HCT116 (cell line): ENCODE results near the gene LRP1B. TPM values are rescaled to one million over a fixed set of nuclear protein-coding genes. Genes with fewer than 3 reads are reported as not detected.

Experiments
- ATAC-seq: fragments of 200-7000 bp; cut with Tn5 transposase; 2 replicates; pipeline ENCODE4 v1.9.1; 2020; ENCODE audit warnings: mild to moderate bottlenecking, moderate library complexity
- BruUV-seq: library from RNA; stranded (reverse); fragments of 400-500 nt; replicated peaks from 2 replicates; lab custom pipeline; 2021; lab: Mats Ljungman, UMichigan
- CTCF ChIA-PET: fragments of 300-600 bp; sonication (Branson Sonifier 250); formaldehyde crosslinking; loops from one replicate; lab custom pipeline; 2021; ENCODE audit warnings: antibody characterized with exemption; lab: Charles Lee
- POLR2A ChIA-PET: fragments of 300-600, 350-600 bp; sonication (Branson Sonifier 250); formaldehyde crosslinking; loops from one replicate; lab custom pipeline; 2021; ENCODE audit warnings: antibody characterized with exemption; lab: Charles Lee
- RAD21 ChIA-PET, 2 experiments: fragments of 300-600 bp; sonication (Branson Sonifier 250); formaldehyde crosslinking; loops; one replicate each; lab custom pipeline; 2023; ENCODE audit warnings: low total read pairs in 2 of 2; ENCODE audit not compliant: uncharacterized antibody in 2 of 2, unreplicated experiment in 2 of 2, low non-redundant PET in 1 of 2; lab: Charles Lee
- DNase-seq: peaks from one replicate; pipeline ENCODE4 v3.0.0-alpha.2; 2010; ENCODE audit warnings: low read depth, low spot score
- H2AFZ ChIP-seq: fragments of 200-600 bp; shearing (Covaris generic), sonication (generic); 2 replicates; pipeline ENCODE4 v1.6.1; 2017; ENCODE audit warnings: low read depth, mixed run types, mixed read lengths, antibody characterized with exemption, low read length; ENCODE audit not compliant: poor library complexity, severe bottlenecking
- H3K27ac ChIP-seq: 2 replicates; pipeline ENCODE4 v1.5.1; 2012; ENCODE audit warnings: low read depth, low read length
- H3K27me3 ChIP-seq: fragments of 200-600 bp; sonication (generic); 2 replicates; pipeline ENCODE4 v1.6.1; 2016; ENCODE audit warnings: mixed run types, low read length, mixed read lengths; ENCODE audit not compliant: insufficient read depth
- H3K36me3 ChIP-seq, 2 experiments: fragments of 200-500 bp in 1 of 2; fragments of 200-600 bp in 1 of 2; sonication (Bioruptor generic) in 1 of 2; sonication (generic) in 1 of 2; 2 replicates each; pipeline versions ENCODE4 v1.5.1 to v1.6.1; 2014 to 2016; ENCODE audit warnings: low read length in 2 of 2, inconsistent platforms in 1 of 2, mixed read lengths in 1 of 2, mixed run types in 1 of 2; ENCODE audit not compliant: insufficient read depth in 2 of 2, control insufficient read depth in 1 of 2
- H3K4me1 ChIP-seq, 2 experiments: fragments of 200-600 bp in 1 of 2; sonication (generic) in 1 of 2; 2 replicates each; pipeline versions ENCODE4 v1.5.1 to v1.6.1; 2012 to 2017; ENCODE audit warnings: low read length in 2 of 2, inconsistent platforms in 1 of 2, mild to moderate bottlenecking in 1 of 2, mixed read lengths in 1 of 2, mixed run types in 1 of 2, moderate library complexity in 1 of 2; ENCODE audit not compliant: insufficient read depth in 2 of 2, control insufficient read depth in 1 of 2
- H3K4me2 ChIP-seq: fragments of 200-600 bp; sonication (generic); 2 replicates; pipeline ENCODE4 v1.6.1; 2017; ENCODE audit warnings: mixed run types, low read length, mixed read lengths
- H3K4me3 ChIP-seq, 2 experiments: fragments of 200-600 bp in 1 of 2; sonication (generic) in 1 of 2; replicated peaks in 1 of 2; 2 replicates each; pipeline ENCODE4 v1.5.1; 2011 to 2016; ENCODE audit warnings: low read length in 2 of 2, control low read depth in 1 of 2, low read depth in 1 of 2, mild to moderate bottlenecking in 1 of 2, mixed read lengths in 1 of 2, mixed run types in 1 of 2
- H3K79me2 ChIP-seq: fragments of 200-600 bp; sonication (generic); 2 replicates; pipeline ENCODE4 v1.6.1; 2017; ENCODE audit warnings: mild to moderate bottlenecking, mixed run types, low read length, moderate library complexity, mixed read lengths; ENCODE audit not compliant: insufficient read depth
- H3K9ac ChIP-seq: fragments of 200-600 bp; sonication (generic); 2 replicates; pipeline ENCODE4 v1.6.1; 2016; ENCODE audit warnings: low read length, mixed read lengths
- H3K9me2 ChIP-seq: fragments of 200-600 bp; sonication (generic), shearing (Covaris generic); 2 replicates; pipeline ENCODE4 v1.6.1; 2017; ENCODE audit warnings: mixed run types, mild to moderate bottlenecking, moderate library complexity; ENCODE audit not compliant: insufficient read depth
- H3K9me3 ChIP-seq, 2 experiments: fragments of 200-500 bp in 1 of 2; fragments of 200-600 bp in 1 of 2; sonication (Bioruptor generic) in 1 of 2; sonication (generic) in 1 of 2; 2 replicates each; pipeline ENCODE4 v1.6.1; 2014 to 2017; ENCODE audit warnings: low read length in 2 of 2, mixed read lengths in 2 of 2, inconsistent platforms in 1 of 2, low read depth in 1 of 2, mild to moderate bottlenecking in 1 of 2, mixed run types in 1 of 2, moderate library complexity in 1 of 2; ENCODE audit not compliant: control insufficient read depth in 1 of 2, insufficient read depth in 1 of 2
- H4K20me1 ChIP-seq: fragments of 200-600 bp; sonication (generic), shearing (Covaris generic); 2 replicates; pipeline ENCODE4 v1.6.1; 2017; ENCODE audit warnings: mixed run types, mild to moderate bottlenecking, moderate library complexity; ENCODE audit not compliant: insufficient read depth
- CBX3 ChIP-seq: IDR thresholded peaks from 2 replicates; pipeline ENCODE4 v1.6.1; 2012; ENCODE audit warnings: low read depth
- CEBPB ChIP-seq: IDR thresholded peaks from 2 replicates; pipeline ENCODE4 v1.6.1; 2012; ENCODE audit warnings: low read depth
- CTCF ChIP-seq, 3 experiments: fragments of 200-600 bp in 1 of 3; sonication (generic) in 1 of 3; IDR thresholded peaks in 2 of 3; conservative IDR thresholded peaks in 1 of 3; 2 replicates each; pipeline ENCODE4 v1.5.1; 2012 to 2017; ENCODE audit warnings: low read depth in 2 of 3, low read length in 2 of 3, antibody characterized with exemption in 1 of 3, borderline replicate concordance in 1 of 3, control low read depth in 1 of 3, mild to moderate bottlenecking in 1 of 3, mixed read lengths in 1 of 3, mixed run types in 1 of 3, moderate library complexity in 1 of 3; ENCODE audit not compliant: insufficient read depth in 1 of 3
- EZH2 ChIP-seq: fragments of 200-600 bp; sonication (generic); IDR thresholded peaks from 2 replicates; pipeline ENCODE4 v1.6.1; 2017; ENCODE audit warnings: antibody characterized with exemption, mixed run types
- JUND ChIP-seq: IDR thresholded peaks from 2 replicates; pipeline ENCODE4 v1.6.1; 2012
- MAX ChIP-seq: IDR thresholded peaks from 2 replicates; pipeline ENCODE4 v1.6.1; 2012
- POLR2AphosphoS5 ChIP-seq: IDR thresholded peaks from 2 replicates; pipeline ENCODE4 v1.6.1; 2011; ENCODE audit warnings: mild to moderate bottlenecking, low read depth, low read length, moderate library complexity
- RAD21 ChIP-seq: IDR thresholded peaks from 2 replicates; pipeline ENCODE4 v1.6.1; 2012; ENCODE audit warnings: low read depth, mild to moderate bottlenecking
- SIN3A ChIP-seq: IDR thresholded peaks from 2 replicates; pipeline ENCODE4 v1.6.1; 2012; ENCODE audit warnings: low read depth
- SRF ChIP-seq: IDR thresholded peaks from 2 replicates; pipeline ENCODE4 v1.6.1; 2012; ENCODE audit warnings: low read depth
- TCF7L2 ChIP-seq: IDR thresholded peaks from 2 replicates; pipeline ENCODE4 v1.7.0; 2011; ENCODE audit warnings: borderline replicate concordance, inconsistent platforms; ENCODE audit not compliant: insufficient read depth, insufficient read length; ENCODE audit errors: extremely low read depth
- ZBTB33 ChIP-seq: IDR thresholded peaks from 2 replicates; pipeline ENCODE4 v1.6.1; 2011; ENCODE audit warnings: mild to moderate bottlenecking, low read length, moderate library complexity; ENCODE audit not compliant: insufficient replicate concordance; ENCODE audit errors: extremely low read depth
- ZFX ChIP-seq: fragments of 450-650 bp; IDR thresholded peaks from 2 replicates; pipeline ENCODE4 v1.6.1; 2017
- ZNF274 ChIP-seq: fragments of 200-500 bp; sonication (Bioruptor generic); IDR thresholded peaks from 2 replicates; pipeline ENCODE4 v1.6.1; 2014; ENCODE audit warnings: mild to moderate bottlenecking, low read depth, low read length, inconsistent platforms
- intact Hi-C: fragments of 100-400 bp; cut with micrococcal nuclease; formaldehyde crosslinking; loops from 2 replicates; pipeline ENCODE4 v1.10.0; 2022
- total RNA-seq: library from RNA; stranded (reverse); gene quantifications from one replicate; pipeline ENCODE4 v1.2.1, GENCODE V29; 2021; ENCODE audit not compliant: unreplicated experiment

LRP1B gene
- total RNA-seq, 1 experiment from 2014 or later: 0.34 TPM

DNA sequence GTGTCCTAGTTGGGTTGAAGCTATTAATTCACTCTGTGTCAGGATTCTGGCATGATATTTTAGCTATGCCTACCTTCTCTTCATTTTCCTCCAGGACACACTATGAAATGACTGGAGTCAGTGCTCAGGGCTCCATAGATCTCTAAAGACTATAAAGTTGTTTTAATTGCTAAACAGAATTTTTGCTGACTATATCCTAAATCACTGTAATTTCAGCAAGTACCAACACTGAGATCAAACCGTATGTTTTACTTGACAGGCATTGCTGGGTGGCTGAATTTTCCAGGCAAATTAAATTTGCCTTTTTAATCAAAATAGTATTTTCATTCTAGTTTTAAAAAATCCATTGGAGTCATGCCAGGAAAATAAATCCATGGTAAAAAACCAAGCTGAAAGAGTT is 138.1 kb downstream of the LRP1B start:
- no peaks in the 10 kb centered on the region for H3K27me3 ChIP-seq
- no peaks in the 10 kb centered on the region for H3K79me2 ChIP-seq
- H3K4me3 ChIP-seq: no peak overlapping the region
- no peaks in the 10 kb centered on the region for H4K20me1 ChIP-seq
- RAD21 ChIA-PET: no interaction called here
- no TSS peak for BruUV-seq
- TF ChIP-seq ZFX (no peak), CBX3 (no peak), EZH2 (no peak), CTCF (IDR thresholded peaks at IDR 0.05 in 2 of 3, conservative IDR thresholded peaks at IDR 0.05 in 1 of 3; ENCODE audit: borderline replicate concordance in 1 of 3, insufficient read depth in 1 of 3, low read depth in 2 of 3, low read length in 2 of 3) (no peak), SIN3A (no peak), ZBTB33 (no peak), MAX (no peak), CEBPB (no peak), RAD21 (no peak), JUND (no peak), TCF7L2 (no peak), SRF (no peak), ZNF274 (no peak), POLR2AphosphoS5 (no peak)
- TF ChIP-seq, all 23 proteins: peak for 0
- H3K4me1 ChIP-seq: no peaks in the 10 kb centered on the region
- CTCF ChIA-PET: no interaction called here
- POLR2A ChIA-PET: no interaction called here
- no peak for ATAC-seq
- DNase-seq: no peak
- no peaks in the 10 kb centered on the region for H3K9me2 ChIP-seq
- H2AFZ ChIP-seq: no peak overlapping the region
- H3K36me3 ChIP-seq: no peaks in the 10 kb centered on the region
- H3K4me2 ChIP-seq: no peak overlapping the region
- no peak overlapping the region for H3K27ac ChIP-seq
- H3K9me3 ChIP-seq: no peaks in the 10 kb centered on the region
- intact Hi-C loops: no loop called here
- H3K9ac ChIP-seq: no peak overlapping the region
